HepG2 (cell line): Measurements from ENCODE around the gene TLR9. TPM values are rescaled to one million over a fixed set of nuclear protein-coding genes. Genes with fewer than 3 reads are reported as not detected.

Experiments
- AKAP8 ChIP-seq: sonication (generic); formaldehyde crosslinking; IDR thresholded peaks from 2 replicates; pipeline ENCODE4 v1.5.1; 2020; ENCODE audit warnings: mild to moderate bottlenecking, missing genetic modification reagents
- KAT7 ChIP-seq: IDR thresholded peaks from 2 replicates; pipeline ENCODE4 v1.6.1; 2018; ENCODE audit warnings: borderline replicate concordance, missing compliant biosample characterization
- KLF11 ChIP-seq: IDR thresholded peaks from 2 replicates; pipeline ENCODE4 v1.6.1; 2016; ENCODE audit warnings: missing compliant biosample characterization
- MEIS2 ChIP-seq: sonication (generic); formaldehyde crosslinking; IDR thresholded peaks from 2 replicates; pipeline ENCODE4 v1.9.0; 2021; ENCODE audit warnings: mild to moderate bottlenecking, missing genetic modification reagents
- MYNN ChIP-seq: sonication (generic); formaldehyde crosslinking; IDR thresholded peaks from 2 replicates; pipeline ENCODE4 v1.4.0; 2020; ENCODE audit warnings: mild to moderate bottlenecking, low read depth, missing genetic modification reagents
- POLR2AphosphoS2 ChIP-seq: IDR thresholded peaks from 2 replicates; pipeline ENCODE4 v1.6.1; 2011; ENCODE audit warnings: low read depth, low read length, improper control_type of control experiment
- SIN3B ChIP-seq: fragments of 150-350 bp; IDR thresholded peaks from 2 replicates; pipeline ENCODE4 v1.6.1; 2014; ENCODE audit warnings: low read length
- SMYD3 ChIP-seq: sonication (generic); formaldehyde crosslinking; IDR thresholded peaks from 2 replicates; pipeline ENCODE4 v1.8.1; 2023; ENCODE audit warnings: mild to moderate bottlenecking, missing genetic modification reagents
- TBX2 ChIP-seq: sonication (generic); formaldehyde crosslinking; IDR thresholded peaks from 2 replicates; pipeline ENCODE4 v1.5.0; 2020; ENCODE audit warnings: missing genetic modification reagents, mild to moderate bottlenecking, borderline replicate concordance
- THYN1 ChIP-seq: sonication (generic); formaldehyde crosslinking; IDR thresholded peaks from 2 replicates; pipeline ENCODE4 v1.8.1; 2023; ENCODE audit warnings: low read depth, mild to moderate bottlenecking, moderate library complexity, missing genetic modification reagents, borderline replicate concordance
- ZBTB38 ChIP-seq: sonication (generic); formaldehyde crosslinking; IDR thresholded peaks from 2 replicates; pipeline ENCODE4 v1.5.1; 2020; ENCODE audit warnings: mild to moderate bottlenecking, missing genetic modification reagents
- ZNF296 ChIP-seq: sonication (generic); formaldehyde crosslinking; conservative IDR thresholded peaks from 2 replicates; pipeline ENCODE4 v1.5.0; 2020; ENCODE audit warnings: mild to moderate bottlenecking, missing genetic modification reagents
- ZNF432 ChIP-seq: sonication (generic); formaldehyde crosslinking; IDR thresholded peaks from 2 replicates; pipeline ENCODE4 v1.5.0; 2020; ENCODE audit warnings: missing genetic modification reagents, mild to moderate bottlenecking, borderline replicate concordance
- ZNF501 ChIP-seq: sonication (generic); formaldehyde crosslinking; IDR thresholded peaks from 2 replicates; pipeline ENCODE4 v1.5.1; 2020; ENCODE audit warnings: mild to moderate bottlenecking, moderate library complexity, missing genetic modification reagents
- ZNF557 ChIP-seq: sonication (generic); formaldehyde crosslinking; IDR thresholded peaks from 2 replicates; pipeline ENCODE4 v1.4.0; 2020; ENCODE audit warnings: missing genetic modification reagents
- ZNF878 ChIP-seq: sonication (generic); formaldehyde crosslinking; IDR thresholded peaks from 2 replicates; pipeline ENCODE4 v1.8.1; 2023; ENCODE audit warnings: mild to moderate bottlenecking, missing genetic modification reagents, moderate library complexity
- polyA plus RNA-seq, 8 experiments: library from polyadenylated mRNA; depleted of rRNA in 3 of 8; stranded (reverse) in 7 of 8; unstranded in 1 of 8; fragments of >200 nt; fragmentation: Illumina TruSeq in 4 of 8; extraction: Trizol in 4 of 8; gene quantifications; 2 replicates each; pipeline versions ENCODE4 v1.2.1 to v1.2.3, GENCODE V29; 2011 to 2016; ENCODE audit warnings: low read depth in 4 of 8, missing spikeins in 1 of 8, mixed read lengths in 1 of 8; ENCODE audit not compliant: insufficient read depth in 1 of 8
- total RNA-seq, 5 experiments: library from RNA; depleted of rRNA; stranded (reverse); fragments of >200 nt; fragmentation: Illumina TruSeq; extraction: Trizol; gene quantifications; 2 replicates each; pipeline ENCODE4 v1.2.3, GENCODE V29; 2016; ENCODE audit warnings: low read depth in 1 of 5
- TF ChIP-seq, protein P1 (sequence below): sonication (generic); formaldehyde crosslinking; IDR thresholded peaks from 2 replicates; pipeline ENCODE4 v1.5.1; 2020; ENCODE audit warnings: mild to moderate bottlenecking, missing genetic modification reagents, moderate library complexity
- TF ChIP-seq, protein P2 (sequence below): sonication (generic); formaldehyde crosslinking; IDR thresholded peaks from 2 replicates; pipeline ENCODE4 v1.5.0; 2020; ENCODE audit warnings: missing genetic modification reagents
- TF ChIP-seq, protein P3 (sequence below): sonication (generic); formaldehyde crosslinking; conservative IDR thresholded peaks from 2 replicates; pipeline ENCODE4 v1.4.0; 2020; ENCODE audit warnings: mild to moderate bottlenecking, missing genetic modification reagents, moderate library complexity
- TF ChIP-seq, protein P4 (sequence below): sonication (generic); formaldehyde crosslinking; conservative IDR thresholded peaks from 2 replicates; pipeline ENCODE4 v1.8.1; 2023; ENCODE audit warnings: missing genetic modification reagents
- TF ChIP-seq, protein P5 (sequence below): sonication (generic); formaldehyde crosslinking; IDR thresholded peaks from 2 replicates; pipeline ENCODE4 v1.4.0; 2020; ENCODE audit warnings: mild to moderate bottlenecking, missing genetic modification reagents

Gene TLR9
- total and polyA plus RNA-seq, 2 of the 13 experiments (the other 11 are each of a cell fraction or from before 2014, with no cell fraction given), result not detected

DNA sequence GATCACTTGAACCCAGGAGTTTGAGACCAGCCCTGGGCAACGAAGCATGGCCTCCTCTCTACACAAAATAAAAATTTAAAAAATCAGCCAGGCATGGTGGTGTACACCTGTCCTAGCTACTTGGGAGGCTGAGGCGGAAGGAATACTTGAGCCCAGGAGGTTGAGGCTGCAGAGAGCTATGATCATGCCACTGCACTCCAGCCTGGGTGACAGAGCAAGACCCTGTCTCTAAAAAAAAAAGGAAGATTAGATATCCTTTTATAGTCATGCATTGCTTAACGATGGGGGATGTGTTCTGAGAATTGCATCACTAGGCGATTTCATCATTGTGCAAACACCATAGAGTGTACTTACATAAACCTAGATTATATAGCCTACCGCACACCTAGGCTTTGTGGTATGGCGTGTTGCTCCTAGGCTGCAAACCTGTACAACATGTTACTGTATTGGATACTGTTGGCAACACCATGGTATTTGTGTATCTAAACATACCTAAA is 14.8 kb downstream of the TLR9 start (continued):
- TF ChIP-seq, protein P1, sequence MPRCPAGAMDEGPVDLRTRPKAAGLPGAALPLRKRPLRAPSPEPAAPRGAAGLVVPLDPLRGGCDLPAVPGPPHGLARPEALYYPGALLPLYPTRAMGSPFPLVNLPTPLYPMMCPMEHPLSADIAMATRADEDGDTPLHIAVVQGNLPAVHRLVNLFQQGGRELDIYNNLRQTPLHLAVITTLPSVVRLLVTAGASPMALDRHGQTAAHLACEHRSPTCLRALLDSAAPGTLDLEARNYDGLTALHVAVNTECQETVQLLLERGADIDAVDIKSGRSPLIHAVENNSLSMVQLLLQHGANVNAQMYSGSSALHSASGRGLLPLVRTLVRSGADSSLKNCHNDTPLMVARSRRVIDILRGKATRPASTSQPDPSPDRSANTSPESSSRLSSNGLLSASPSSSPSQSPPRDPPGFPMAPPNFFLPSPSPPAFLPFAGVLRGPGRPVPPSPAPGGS (CRISPR knock-in tag), result no peak
- no peak for TF ChIP-seq SMYD3
- TF ChIP-seq KLF11 (CRISPR knock-in tag), result peak; percentile 81; the same call in 1 of the 2 replicates
- TF ChIP-seq ZBTB38, result no peak
- no peak for TF ChIP-seq AKAP8 (CRISPR knock-in tag)
- TF ChIP-seq, protein P2, sequence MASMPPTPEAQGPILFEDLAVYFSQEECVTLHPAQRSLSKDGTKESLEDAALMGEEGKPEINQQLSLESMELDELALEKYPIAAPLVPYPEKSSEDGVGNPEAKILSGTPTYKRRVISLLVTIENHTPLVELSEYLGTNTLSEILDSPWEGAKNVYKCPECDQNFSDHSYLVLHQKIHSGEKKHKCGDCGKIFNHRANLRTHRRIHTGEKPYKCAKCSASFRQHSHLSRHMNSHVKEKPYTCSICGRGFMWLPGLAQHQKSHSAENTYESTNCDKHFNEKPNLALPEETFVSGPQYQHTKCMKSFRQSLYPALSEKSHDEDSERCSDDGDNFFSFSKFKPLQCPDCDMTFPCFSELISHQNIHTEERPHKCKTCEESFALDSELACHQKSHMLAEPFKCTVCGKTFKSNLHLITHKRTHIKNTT (CRISPR knock-in tag), result no peak
- TF ChIP-seq ZNF878 (CRISPR knock-in tag), result peak; percentile 51; the same call in 1 of the 2 replicates
- no peak for TF ChIP-seq MYNN
- TF ChIP-seq ZNF432 (CRISPR knock-in tag), result no peak
- TF ChIP-seq, protein P3, sequence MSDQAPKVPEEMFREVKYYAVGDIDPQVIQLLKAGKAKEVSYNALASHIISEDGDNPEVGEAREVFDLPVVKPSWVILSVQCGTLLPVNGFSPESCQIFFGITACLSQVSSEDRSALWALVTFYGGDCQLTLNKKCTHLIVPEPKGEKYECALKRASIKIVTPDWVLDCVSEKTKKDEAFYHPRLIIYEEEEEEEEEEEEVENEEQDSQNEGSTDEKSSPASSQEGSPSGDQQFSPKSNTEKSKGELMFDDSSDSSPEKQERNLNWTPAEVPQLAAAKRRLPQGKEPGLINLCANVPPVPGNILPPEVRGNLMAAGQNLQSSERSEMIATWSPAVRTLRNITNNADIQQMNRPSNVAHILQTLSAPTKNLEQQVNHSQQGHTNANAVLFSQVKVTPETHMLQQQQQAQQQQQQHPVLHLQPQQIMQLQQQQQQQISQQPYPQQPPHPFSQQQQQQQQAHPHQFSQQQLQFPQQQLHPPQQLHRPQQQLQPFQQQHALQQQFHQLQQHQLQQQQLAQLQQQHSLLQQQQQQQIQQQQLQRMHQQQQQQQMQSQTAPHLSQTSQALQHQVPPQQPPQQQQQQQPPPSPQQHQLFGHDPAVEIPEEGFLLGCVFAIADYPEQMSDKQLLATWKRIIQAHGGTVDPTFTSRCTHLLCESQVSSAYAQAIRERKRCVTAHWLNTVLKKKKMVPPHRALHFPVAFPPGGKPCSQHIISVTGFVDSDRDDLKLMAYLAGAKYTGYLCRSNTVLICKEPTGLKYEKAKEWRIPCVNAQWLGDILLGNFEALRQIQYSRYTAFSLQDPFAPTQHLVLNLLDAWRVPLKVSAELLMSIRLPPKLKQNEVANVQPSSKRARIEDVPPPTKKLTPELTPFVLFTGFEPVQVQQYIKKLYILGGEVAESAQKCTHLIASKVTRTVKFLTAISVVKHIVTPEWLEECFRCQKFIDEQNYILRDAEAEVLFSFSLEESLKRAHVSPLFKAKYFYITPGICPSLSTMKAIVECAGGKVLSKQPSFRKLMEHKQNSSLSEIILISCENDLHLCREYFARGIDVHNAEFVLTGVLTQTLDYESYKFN (CRISPR knock-in tag), result peak; percentile 84
- TF ChIP-seq MEIS2 (CRISPR knock-in tag), result no peak
- TF ChIP-seq ZNF296 (CRISPR knock-in tag), result no peak
- no peak for TF ChIP-seq POLR2AphosphoS2
- no peak for TF ChIP-seq ZNF501 (CRISPR knock-in tag)
- no peak for TF ChIP-seq THYN1 (CRISPR knock-in tag)
- TF ChIP-seq, protein P4, sequence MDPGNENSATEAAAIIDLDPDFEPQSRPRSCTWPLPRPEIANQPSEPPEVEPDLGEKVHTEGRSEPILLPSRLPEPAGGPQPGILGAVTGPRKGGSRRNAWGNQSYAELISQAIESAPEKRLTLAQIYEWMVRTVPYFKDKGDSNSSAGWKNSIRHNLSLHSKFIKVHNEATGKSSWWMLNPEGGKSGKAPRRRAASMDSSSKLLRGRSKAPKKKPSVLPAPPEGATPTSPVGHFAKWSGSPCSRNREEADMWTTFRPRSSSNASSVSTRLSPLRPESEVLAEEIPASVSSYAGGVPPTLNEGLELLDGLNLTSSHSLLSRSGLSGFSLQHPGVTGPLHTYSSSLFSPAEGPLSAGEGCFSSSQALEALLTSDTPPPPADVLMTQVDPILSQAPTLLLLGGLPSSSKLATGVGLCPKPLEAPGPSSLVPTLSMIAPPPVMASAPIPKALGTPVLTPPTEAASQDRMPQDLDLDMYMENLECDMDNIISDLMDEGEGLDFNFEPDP (CRISPR knock-in tag), result no peak
- TF ChIP-seq, protein P5, sequence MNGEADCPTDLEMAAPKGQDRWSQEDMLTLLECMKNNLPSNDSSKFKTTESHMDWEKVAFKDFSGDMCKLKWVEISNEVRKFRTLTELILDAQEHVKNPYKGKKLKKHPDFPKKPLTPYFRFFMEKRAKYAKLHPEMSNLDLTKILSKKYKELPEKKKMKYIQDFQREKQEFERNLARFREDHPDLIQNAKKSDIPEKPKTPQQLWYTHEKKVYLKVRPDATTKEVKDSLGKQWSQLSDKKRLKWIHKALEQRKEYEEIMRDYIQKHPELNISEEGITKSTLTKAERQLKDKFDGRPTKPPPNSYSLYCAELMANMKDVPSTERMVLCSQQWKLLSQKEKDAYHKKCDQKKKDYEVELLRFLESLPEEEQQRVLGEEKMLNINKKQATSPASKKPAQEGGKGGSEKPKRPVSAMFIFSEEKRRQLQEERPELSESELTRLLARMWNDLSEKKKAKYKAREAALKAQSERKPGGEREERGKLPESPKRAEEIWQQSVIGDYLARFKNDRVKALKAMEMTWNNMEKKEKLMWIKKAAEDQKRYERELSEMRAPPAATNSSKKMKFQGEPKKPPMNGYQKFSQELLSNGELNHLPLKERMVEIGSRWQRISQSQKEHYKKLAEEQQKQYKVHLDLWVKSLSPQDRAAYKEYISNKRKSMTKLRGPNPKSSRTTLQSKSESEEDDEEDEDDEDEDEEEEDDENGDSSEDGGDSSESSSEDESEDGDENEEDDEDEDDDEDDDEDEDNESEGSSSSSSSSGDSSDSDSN, result peak; percentile 15; the same call in 1 of the 2 replicates
- TF ChIP-seq ZNF557 (CRISPR knock-in tag), result 0 out of 2 replicates have a peak, but pooled peaks have one; percentile 47
- peak; percentile 38; the same call in 1 of the 2 replicates for TF ChIP-seq KAT7 (CRISPR knock-in tag)
- TF ChIP-seq TBX2, result peak; percentile 66; the same call in 1 of the 2 replicates
- no peak for TF ChIP-seq SIN3B
